HUES48 (cell line): Measurements from ENCODE around the gene RAD51B.

ENCODE experiments used
- H3K27ac ChIP-seq: one replicate; pipeline ENCODE4 v1.7.0; 2013; ENCODE audit warnings: low read depth, low read length, inconsistent platforms
- H3K27me3 ChIP-seq: 2 replicates; pipeline ENCODE4 v1.6.1; 2013; ENCODE audit warnings: mild to moderate bottlenecking, low read length; ENCODE audit not compliant: control insufficient read depth, insufficient read depth
- H3K36me3 ChIP-seq: 2 replicates; pipeline ENCODE4 v1.6.1; 2013; ENCODE audit warnings: low read length; ENCODE audit not compliant: control insufficient read depth, insufficient read depth
- H3K4me1 ChIP-seq: 2 replicates; pipeline ENCODE4 v1.6.1; 2013; ENCODE audit warnings: mild to moderate bottlenecking, low read length; ENCODE audit not compliant: control insufficient read depth, insufficient read depth
- H3K4me3 ChIP-seq: 2 replicates; pipeline ENCODE4 v1.5.1; 2013; ENCODE audit warnings: mild to moderate bottlenecking, low read depth, low read length
- H3K9ac ChIP-seq: 2 replicates; pipeline ENCODE4 v1.6.1; 2013; ENCODE audit warnings: mild to moderate bottlenecking, low read depth, low read length, moderate library complexity
- H3K9me3 ChIP-seq: 2 replicates; pipeline ENCODE4 v1.6.1; 2013; ENCODE audit warnings: low read length; ENCODE audit not compliant: control insufficient read depth, insufficient read depth

The RAD51B gene

GRCh38 chr14:68309616-68310015 lies 490.0 kb downstream of the RAD51B start:
- H3K27ac ChIP-seq: no peak overlapping the region
- H3K27me3 ChIP-seq: no peaks in the 10 kb centered on the region
- H3K36me3 ChIP-seq: no peaks in the 10 kb centered on the region
- H3K4me1 ChIP-seq: peaks cover 28% of the 10 kb centered on the region
- H3K9ac ChIP-seq: no peak overlapping the region
- no peaks in the 10 kb centered on the region for H3K9me3 ChIP-seq
- no peak overlapping the region for H3K4me3 ChIP-seq

- Histone ChIP-seq H3K4me3 (no peak overlapping the region), H3K9ac (no peak overlapping the region), H3K27ac (no peak overlapping the region), H3K36me3 (no peaks in the 10 kb centered on the region), H3K4me1 (peaks cover 28% of the 10 kb centered on the region), H3K9me3 (no peaks in the 10 kb centered on the region), H3K27me3 (no peaks in the 10 kb centered on the region)
Measured at GRCh38 chr14:68312300-68312699, 492.7 kb downstream of the RAD51B start.

- Histone ChIP-seq H3K36me3 (no peaks in the 10 kb centered on the region), H3K27ac (no peak overlapping the region), H3K9me3 (no peaks in the 10 kb centered on the region), H3K9ac (no peak overlapping the region), H3K4me1 (peaks cover 23% of the 10 kb centered on the region), H3K4me3 (no peak overlapping the region), H3K27me3 (no peaks in the 10 kb centered on the region)
Measured at GRCh38 chr14:68312884-68313610, 493.5 kb downstream of the RAD51B start.

GRCh38 chr14:68314642-68315041 lies 495.1 kb downstream of the RAD51B start:
- H3K4me3 ChIP-seq: no peak overlapping the region
- H3K9ac ChIP-seq: no peak overlapping the region
- H3K27me3 ChIP-seq: no peaks in the 10 kb centered on the region
- H3K27ac ChIP-seq: no peak overlapping the region
- H3K4me1 ChIP-seq: peaks cover 28% of the 10 kb centered on the region
- no peaks in the 10 kb centered on the region for H3K36me3 ChIP-seq
- no peaks in the 10 kb centered on the region for H3K9me3 ChIP-seq

- H3K9me3 ChIP-seq: no peaks in the 10 kb centered on the region
- peaks cover 28% of the 10 kb centered on the region for H3K4me1 ChIP-seq
- no peak overlapping the region for H3K9ac ChIP-seq
- H3K27ac ChIP-seq: no peak overlapping the region
- H3K36me3 ChIP-seq: no peaks in the 10 kb centered on the region
- no peaks in the 10 kb centered on the region for H3K27me3 ChIP-seq
- no peak overlapping the region for H3K4me3 ChIP-seq
Measured at GRCh38 chr14:68315081-68315480, 495.5 kb downstream of the RAD51B start.

- no peaks in the 10 kb centered on the region for H3K36me3 ChIP-seq
- H3K4me3 ChIP-seq: no peak overlapping the region
- no peaks in the 10 kb centered on the region for H3K27me3 ChIP-seq
- no peak overlapping the region for H3K27ac ChIP-seq
- H3K9ac ChIP-seq: no peak overlapping the region
- H3K9me3 ChIP-seq: no peaks in the 10 kb centered on the region
- peaks cover 28% of the 10 kb centered on the region for H3K4me1 ChIP-seq
Measured at GRCh38 chr14:68316078-68316868, 496.7 kb downstream of the RAD51B start.

- Histone ChIP-seq H3K4me3 (no peak overlapping the region), H3K9ac (no peak overlapping the region), H3K27ac (no peak overlapping the region), H3K36me3 (no peaks in the 10 kb centered on the region), H3K27me3 (no peaks in the 10 kb centered on the region), H3K9me3 (no peaks in the 10 kb centered on the region), H3K4me1 (peaks cover 24% of the 10 kb centered on the region)
Measured at GRCh38 chr14:68317239-68317638, 497.7 kb downstream of the RAD51B start.

GRCh38 chr14:68318828-68319227 lies 499.2 kb downstream of the RAD51B start:
- H3K9me3 ChIP-seq: no peaks in the 10 kb centered on the region
- H3K9ac ChIP-seq: no peak overlapping the region
- no peaks in the 10 kb centered on the region for H3K27me3 ChIP-seq
- no peak overlapping the region for H3K4me3 ChIP-seq
- no peaks in the 10 kb centered on the region for H3K36me3 ChIP-seq
- H3K4me1 ChIP-seq: 0 out of 2 replicates have a peak, but pooled peaks cover 11% of the 10 kb centered on the region
- H3K27ac ChIP-seq: no peak overlapping the region

- Histone ChIP-seq H3K27me3 (no peaks in the 10 kb centered on the region), H3K27ac (no peak overlapping the region), H3K9me3 (no peaks in the 10 kb centered on the region), H3K9ac (no peak overlapping the region), H3K36me3 (no peaks in the 10 kb centered on the region), H3K4me1 (0 out of 2 replicates have a peak, but pooled peaks cover 11% of the 10 kb centered on the region), H3K4me3 (no peak overlapping the region)
Measured at GRCh38 chr14:68320495-68320894, 500.9 kb downstream of the RAD51B start.

- Histone ChIP-seq H3K4me3 (no peak overlapping the region), H3K27me3 (no peaks in the 10 kb centered on the region), H3K9me3 (no peaks in the 10 kb centered on the region), H3K4me1 (0 out of 2 replicates have a peak, but pooled peaks cover 11% of the 10 kb centered on the region), H3K27ac (no peak overlapping the region), H3K9ac (no peak overlapping the region), H3K36me3 (no peaks in the 10 kb centered on the region)
Measured at GRCh38 chr14:68322940-68323620, 503.5 kb downstream of the RAD51B start.
